GM21619 (cell line): ENCODE results near the gene ADRA2C.

Experiments used
- ATAC-seq: cut with Tn5 transposase; IDR thresholded peaks from one replicate; pipeline ENCODE4 v1.9.1; 2021; ENCODE audit not compliant: unreplicated experiment

The ADRA2C gene

DNA sequence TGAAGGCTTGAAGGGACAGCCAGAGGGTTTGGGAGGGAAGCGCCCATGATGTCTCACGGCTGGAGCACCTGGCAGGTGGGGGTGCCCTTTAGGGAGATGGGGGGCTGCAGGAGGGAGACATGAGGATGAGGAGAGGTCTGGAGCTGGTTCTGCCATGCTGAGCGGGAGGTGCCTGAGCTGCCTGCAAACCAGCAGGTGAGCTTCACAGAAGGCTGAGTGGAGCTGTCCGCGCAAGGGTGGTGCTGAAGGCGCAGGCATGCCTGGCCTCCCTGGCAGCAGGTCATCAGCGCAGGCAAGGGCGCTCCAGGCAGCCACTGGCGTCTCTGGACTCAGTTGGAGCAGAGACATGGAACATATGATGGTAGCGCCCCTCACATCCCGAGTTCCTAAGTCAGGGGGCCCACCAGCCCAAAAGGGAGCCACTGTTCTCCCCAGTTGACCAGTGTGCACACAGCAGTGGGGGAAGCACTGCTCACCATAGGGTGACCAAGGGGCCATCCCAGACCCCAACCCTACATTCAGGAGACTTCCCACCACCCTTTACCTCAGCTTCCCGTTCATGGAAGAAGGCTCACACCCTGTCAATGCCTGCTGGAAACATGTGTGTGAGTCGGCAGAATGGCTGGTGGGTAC lies 25.8 kb downstream of the ADRA2C start:
- no peak for ATAC-seq

DNA sequence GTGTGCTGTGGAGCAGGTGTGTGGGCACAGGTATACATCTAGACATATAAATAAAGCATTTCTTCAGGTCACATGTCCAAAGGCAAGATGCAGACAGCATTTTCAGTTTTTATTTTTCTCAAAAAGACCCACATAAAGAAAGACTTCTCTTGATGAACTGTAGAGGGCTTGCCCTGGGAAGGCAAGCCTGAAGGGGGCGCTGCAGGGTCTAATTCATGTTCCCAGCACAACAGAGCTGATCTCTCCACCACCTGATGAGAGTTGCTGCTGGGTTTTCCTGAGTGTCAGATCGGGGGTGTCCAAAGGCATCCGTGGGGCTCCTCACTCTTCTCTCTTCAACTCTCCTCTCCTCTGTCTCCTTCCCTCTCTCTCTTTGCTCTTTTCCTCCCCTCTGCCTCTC lies 26.6 kb downstream of the ADRA2C start:
- ATAC-seq = no peak

DNA sequence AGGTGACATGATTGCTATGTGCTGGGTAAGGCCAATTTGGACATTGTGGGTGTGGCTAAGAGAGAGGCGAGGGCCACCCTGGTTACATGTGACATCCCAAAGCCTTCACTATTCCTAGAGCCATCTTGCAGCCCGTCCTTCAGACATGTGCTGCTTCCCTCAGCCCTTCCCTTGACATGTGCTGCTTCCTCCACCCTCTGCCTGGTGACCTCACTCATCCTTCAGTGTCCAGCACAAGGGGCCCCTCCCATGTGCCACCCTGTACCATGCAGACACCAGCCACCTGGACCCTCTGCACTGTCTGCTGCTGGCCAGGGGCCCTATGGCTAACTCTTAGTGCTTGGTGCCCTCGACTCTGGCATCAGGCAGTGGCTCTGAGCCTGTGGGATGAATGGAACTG lies 27.4 kb downstream of the ADRA2C start:
- ATAC-seq = no peak

DNA sequence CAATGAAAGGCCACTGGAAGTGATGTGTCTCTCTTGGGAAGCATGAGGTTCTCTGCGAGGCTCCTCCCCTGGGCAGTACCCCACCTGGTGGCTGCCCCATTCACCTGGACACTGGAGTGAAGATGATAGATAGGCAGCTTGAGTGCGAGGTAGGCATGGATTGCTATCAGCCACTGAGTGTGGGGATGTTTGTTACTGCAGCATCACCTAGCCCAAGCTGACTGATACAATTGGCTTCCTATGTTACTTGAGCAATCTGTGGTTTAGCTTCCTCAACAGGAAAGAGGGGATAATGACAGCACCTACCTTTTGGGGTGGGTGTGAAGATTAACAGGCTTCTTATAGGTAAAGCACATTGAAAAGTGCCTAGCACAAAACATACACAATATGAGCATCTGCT lies 30.8 kb downstream of the ADRA2C start:
- no peak for ATAC-seq

DNA sequence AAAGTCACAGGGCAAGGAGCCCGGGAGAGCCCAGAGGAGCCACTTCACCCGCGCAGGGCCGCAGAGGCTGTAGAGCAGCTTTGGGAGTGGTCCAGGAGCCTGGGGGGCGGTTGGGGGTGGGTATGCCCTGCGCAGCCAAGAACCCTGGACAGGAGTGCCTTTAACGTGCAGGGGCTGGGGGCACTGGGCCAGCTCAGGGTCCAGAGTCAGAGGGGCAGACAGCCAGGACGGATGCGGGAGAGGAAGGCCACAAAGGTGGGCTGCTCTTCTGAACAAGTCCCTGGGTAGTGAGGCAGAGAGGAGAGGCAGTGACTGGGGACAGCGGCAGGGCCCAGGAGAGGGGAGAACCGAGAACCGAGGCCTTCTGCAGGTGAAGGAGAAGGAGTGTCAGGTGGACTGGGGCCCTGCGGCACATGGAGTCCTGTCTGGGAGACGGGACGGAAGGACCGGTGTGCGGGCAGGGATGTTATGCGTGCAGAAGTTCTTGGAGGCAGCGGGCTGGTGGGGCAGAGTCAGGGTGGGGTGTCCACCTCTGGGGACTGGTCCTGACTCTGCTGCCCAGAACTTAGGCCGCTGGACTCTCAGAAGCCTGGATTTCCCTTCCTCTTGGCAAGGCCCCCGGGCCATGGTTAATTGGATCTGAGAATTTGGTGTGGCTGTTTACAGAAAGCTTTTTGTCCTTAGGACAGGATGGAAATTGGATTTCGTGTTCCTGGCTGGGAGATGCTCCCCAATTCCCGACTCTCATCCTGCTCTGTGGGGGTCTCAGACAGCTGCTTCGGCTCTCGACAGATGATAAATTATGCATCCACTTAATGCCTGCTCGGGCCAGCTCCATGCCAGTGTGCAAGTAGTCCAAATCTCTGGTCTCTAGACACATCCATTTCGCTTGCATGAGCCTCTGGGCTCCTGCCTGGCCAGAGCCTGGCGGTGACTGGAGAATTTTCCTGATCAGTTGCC lies 31.9 kb downstream of the ADRA2C start:
- no peak for ATAC-seq

DNA sequence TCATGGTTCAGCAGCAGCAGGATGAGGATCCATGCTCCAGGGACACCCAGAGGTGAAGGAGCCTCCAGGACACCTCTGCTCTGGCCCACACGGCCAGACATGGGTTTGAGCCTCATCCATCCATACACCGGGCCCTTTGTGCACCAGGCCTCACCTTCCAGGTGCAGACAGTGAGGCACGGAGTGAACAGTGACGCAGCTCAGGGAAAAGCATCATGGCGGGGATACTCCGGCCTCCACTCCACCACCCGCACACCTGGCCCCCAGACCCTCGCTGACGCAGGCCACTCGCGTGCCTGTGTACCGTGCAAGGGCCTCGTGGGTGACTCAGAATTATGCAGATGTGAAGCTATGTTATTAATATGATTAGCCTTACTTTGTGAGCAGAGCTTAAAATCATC lies 33.3 kb downstream of the ADRA2C start:
- ATAC-seq = no peak

DNA sequence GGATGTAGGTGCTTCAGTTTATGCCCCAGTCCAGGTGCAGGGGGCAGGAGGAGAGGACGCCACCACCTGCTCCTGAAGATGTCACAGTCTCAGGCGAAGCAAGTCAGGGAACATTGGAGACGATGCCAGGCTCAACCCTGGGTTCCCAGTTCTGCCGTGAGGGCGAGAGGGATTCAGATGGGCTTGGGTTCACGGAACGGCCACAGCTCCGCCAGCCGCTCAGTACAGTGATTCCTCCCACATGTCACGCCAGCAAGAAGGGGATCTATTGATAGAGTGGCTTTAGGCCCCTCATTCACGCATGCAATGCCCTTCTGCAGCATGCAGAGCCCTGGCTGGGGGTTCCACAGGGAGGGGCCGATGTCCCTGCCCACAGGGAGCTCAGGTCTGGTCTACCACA lies 34.2 kb downstream of the ADRA2C start:
- no peak for ATAC-seq

DNA sequence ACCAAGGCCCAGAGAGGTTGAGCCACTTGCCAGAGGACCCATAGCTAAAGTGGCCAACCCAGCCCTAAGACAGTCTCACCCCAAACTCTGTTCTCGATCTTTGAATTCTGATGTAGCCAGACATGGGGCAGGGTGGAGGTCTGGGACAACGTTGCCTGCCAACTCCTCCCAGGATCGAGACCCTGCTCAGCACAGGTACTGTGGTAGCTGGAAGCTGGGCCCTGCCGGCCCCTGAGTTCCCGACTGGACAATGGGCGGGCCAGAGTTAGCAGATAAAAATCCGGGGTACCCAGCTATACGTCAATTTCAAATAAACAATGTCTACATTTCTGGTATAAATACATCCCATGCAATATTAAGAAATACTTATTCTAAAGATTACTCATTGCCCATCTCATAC lies 35.3 kb downstream of the ADRA2C start:
- no peak for ATAC-seq

DNA sequence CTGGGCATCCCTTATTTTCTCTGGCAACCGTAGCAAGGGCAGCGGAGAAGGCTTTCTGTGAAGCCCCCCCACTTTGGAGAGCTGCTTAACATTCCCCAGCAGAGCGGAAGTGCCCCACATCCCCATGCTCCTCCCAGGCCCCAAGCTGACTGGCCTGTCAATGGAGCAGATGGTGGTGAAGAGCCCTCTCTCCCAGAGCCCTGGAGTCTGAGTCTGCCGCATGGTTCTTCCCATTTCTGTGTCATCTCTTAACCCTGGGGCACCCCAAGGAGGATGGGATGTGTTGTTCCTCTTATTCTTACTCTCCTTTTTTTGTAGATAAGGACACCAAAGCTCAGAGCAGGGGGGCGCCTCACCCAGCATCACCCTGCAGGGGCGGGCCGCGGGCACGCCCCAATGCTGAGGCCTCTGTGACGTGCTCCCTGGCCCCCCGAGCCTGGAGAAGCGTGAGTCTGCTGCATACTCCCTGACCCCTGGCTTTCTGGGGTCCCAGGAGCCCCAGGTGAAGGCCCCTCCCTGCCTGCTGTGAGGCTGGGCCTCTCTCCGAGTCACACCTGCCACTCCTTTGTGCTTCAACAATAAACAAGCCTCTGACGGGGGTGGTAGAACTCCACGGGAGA lies 35.9 kb downstream of the ADRA2C start:
- ATAC-seq = no peak

DNA sequence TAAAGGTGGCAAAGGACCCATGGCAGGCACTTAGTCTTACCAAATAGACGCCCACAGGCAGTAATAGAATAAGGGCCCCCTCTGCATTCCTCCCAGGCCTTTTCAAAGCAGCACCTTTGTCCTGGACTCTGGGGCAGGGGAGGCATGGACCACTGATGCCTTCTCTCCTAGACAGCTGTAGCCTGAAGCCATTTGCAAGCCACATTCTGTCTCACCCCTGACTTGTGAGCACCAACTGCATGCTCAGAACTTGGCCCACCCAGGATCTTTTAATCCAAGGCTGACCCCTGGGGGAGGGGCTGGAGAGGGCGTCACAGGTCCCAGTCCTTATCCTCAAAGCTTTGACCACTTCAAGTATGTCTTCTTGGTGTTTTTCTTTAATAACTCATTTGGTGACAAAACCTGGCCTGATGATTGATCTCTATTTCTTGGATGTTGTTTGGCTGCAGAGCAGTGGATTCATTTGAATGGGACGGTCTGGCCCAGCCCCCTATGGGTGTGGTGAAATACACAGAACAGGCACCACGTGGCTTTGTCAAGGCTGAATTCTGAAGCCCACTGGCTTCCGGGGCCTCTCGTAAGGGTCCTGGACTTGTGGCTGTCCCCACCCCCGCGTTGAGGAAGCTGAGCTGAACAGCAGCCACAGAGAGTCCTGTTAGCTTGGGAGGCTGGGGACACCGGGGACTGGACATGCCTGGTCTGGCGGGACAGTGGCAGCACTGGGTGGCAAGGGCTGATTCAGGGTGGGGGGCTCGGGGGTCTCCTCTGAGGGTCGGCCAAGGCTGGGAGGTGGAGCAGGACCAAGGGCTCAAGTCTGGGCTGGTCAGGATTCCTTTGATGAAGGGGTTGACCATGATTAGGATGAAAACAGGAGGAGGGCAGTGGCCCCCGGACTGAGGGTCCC lies 36.6 kb downstream of the ADRA2C start:
- ATAC-seq = no peak

DNA sequence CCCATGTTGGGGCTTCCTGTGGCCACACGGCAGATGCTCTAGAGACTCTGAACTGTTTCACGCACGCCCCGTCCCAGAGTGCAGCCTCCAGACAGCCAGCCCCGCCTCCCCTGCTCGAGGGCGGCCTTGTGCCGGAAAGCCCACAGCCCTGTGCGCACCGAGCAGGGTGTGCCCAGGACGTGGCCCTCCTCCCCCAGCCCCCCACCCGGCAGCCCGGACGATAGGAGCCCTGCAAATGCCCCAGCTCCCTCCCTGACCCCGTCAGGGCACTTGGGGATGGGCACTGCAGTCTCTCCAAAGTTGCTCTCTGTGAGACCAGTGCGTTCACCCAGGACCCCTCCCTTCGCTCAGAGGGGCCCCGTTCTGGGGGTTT lies 37.3 kb downstream of the ADRA2C start:
- ATAC-seq = no peak

DNA sequence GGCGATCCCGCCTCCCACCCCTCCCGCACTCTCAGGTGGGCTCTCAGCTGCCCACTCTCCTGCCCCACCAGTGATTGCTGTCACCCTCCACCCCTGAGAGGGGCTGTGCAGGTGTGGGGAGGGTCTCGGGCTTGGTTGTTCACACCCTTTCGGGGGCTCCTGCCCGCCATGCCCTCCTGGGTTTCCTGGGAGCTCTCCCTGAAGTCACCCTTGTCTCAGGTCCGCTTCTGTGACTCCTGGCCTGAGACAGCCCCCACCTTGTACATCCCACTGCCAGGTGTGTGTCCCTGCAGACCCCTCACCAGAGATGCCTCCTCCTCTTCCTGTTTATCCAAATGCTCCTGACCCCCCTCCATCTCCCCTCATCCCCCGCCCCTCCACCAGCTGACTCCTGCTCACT lies 37.8 kb downstream of the ADRA2C start:
- no peak for ATAC-seq

DNA sequence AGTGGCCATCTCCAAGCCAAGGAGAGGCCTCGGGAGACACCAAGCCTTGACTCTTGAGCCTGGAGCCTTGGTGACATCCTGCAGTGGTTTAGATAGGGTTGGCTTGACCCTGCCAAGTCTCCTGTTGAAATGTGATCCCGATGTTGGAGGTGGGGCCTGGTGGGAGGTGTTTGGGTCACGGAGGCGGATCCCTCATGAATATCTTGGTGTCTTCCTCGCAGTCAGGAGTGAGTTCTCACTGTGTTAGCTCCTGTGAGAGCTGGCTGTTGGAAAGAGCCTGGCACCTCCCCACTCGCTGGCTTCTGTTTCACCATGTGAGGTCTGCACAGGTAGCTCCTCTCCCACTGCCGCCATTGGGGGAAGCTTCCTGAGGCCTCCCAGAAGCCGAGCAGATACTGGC lies 38.8 kb downstream of the ADRA2C start:
- ATAC-seq = no peak

DNA sequence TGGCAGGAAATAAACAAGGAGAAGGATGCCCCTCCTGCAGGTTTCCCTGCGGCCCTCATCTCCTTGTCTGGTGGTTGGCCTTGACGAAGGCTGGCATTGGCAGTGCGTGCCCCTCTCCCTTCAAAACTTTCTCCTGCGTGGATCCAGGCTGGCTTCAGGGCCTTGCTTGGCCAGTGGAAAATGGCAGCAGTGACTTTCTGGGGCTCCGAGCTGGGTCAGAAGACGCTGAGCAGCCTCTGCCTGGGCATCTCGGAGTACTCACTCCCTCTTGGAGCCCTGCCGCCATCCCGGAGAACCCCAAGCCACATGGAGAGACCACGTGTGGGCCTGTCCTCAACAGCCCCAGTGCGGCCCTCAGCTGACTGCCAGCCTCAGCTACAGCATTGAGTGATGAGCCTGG lies 39.5 kb downstream of the ADRA2C start:
- no peak for ATAC-seq

DNA sequence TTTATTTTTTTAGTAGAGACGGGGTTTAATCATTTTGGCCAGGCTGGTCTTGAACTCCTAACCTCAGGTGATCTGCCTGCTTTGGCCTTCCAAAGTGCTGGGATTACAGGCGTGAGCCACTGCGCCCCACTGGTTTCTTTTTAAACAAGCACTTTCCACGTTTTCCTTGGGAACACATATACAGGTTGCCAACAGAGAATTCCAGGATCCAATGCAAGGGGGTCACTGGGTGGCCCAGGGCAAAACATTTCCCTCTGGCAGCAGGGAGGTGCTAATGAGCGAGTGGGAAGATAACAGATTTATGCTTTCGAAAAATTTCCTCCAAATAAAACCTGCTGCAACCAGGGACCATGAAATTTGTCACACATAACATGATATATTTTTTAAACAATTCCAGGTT lies 41.1 kb downstream of the ADRA2C start:
- ATAC-seq = no peak

DNA sequence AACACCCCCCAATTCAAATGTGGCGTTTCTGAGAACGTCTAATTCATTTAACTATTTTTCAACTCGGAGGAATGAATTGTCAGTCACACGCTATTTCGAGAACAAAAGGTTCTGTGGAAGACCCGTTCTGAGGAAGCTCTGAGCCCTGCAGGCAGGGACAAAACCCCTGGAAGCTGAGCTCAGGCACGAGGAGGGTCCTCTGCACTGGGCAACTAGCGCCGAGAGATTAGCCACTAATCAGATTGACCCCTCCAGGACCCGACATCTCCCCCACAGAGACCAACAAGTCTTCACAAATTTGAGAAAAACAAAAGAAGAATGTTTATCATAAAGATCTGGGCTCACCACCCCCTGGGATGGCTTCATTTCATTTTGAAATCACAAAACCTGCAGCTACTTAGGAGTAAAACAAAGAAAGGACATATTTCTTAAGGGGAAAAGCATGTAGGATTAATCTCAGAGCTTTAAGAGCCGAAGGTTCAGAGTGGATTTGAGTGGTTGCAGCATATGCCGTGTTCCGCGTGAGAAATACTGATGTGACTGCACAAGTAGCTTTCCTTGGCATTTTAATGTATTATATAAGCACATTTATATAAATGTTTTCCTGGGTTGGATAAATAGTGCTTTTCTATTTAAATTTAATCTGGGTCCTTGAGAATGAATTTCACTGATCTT lies 41.8 kb downstream of the ADRA2C start:
- ATAC-seq = no peak

DNA sequence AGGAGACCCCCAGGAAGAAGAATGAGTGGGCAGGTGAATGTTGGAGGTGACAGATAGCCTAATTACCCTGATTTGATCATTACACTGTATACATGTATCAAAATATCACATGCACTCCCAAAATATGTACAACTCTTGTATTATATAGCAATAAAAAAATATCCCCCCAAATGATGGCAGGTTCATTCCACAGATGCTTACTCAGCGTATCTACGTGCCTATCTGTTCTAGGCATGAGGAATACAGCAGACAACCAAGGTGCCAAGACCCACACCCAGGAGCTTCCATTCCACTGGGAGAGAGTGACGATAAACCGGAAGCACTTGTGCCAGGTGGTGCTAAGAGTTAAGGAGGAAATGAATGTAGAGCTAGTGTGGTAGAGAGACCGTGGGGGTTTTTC lies 42.4 kb downstream of the ADRA2C start:
- ATAC-seq = no peak

DNA sequence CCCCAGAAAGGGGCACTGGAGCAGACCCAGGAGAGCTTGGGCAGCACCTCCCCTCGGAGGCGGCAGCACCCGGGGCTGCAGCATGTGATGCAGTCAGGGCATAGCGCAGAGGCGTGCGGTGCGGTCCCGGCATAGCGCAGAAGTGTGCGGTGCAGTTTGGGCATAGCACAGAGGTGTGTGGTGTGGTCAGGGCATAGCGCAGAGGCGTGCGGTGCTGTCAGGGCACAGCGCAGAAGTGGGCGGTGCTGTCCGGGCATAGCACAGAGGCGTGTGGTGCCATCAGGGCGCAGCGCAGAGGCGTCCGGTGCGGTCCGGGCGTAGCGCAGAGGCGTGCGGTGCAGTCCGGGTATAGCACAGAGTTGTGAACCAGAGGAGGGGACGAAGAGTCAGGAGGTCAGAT lies 42.8 kb downstream of the ADRA2C start:
- ATAC-seq = no peak

DNA sequence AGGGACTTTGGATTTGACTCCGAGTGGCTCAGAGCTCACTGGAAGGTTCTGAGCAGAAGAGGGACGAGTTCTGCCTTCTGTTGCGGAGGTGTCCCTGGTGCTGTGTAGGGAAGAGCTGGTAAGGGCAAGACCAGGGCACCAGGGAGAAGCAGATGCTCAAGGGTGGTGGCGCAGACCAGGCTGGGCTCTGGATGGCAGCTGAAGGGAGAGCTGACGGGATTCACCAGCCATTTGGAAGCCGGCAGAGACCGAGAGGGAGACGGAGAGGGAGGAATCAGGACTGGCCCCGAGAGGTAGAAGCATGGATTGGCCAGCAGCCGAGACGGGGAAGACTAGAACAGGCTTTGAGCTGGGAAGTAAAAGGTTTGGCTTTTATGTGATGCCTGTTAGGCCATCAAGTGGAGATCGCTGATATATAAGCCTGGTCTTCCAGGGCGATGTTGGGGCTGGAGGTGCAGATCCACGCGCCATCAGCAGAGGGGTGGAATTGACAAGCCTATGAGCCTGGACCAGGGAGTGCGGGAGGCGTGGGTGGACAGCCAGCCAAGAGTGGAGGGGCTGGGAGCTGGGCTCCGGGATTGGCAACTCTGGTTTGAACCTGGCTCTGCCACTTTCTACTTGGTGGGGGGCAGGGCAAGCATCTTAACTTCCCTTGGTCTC lies 43.4 kb downstream of the ADRA2C start:
- no peak for ATAC-seq

DNA sequence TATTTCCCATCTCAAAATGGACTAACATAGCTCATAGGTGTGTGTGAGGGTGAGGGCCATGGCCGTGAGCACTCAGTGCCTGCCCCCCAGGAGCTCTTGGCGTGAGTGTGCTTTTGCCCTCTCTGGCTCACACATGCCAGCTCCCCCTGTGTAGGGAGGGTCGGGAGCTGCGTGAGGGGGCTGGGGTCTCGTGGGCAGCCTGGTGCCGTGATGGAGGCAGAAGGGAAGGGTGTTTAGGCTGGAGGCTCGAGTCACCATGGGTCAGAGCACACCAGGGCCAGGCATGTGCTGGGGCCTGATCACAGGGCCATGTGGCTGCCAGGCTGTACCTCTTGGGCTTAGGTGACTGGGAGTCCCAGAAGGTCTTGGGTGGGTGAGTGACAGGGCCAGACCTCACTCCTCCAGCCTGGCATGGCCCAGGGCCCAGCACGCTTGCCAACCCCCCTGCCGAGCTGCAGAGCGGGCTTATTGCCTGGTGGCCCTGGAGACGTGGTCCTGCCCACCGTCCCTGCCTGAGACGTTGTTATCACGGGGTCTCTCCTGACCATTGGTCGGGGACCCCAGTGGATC lies 44.0 kb downstream of the ADRA2C start:
- ATAC-seq = no peak
